ENCODE data around the gene ACOT11. TPM values are rescaled to one million over a fixed set of nuclear protein-coding genes. Genes with fewer than 3 reads are reported as not detected.

Gene ACOT11
- polyA plus RNA-seq, 1 donor from 2014 or later, result not detected

DNA sequence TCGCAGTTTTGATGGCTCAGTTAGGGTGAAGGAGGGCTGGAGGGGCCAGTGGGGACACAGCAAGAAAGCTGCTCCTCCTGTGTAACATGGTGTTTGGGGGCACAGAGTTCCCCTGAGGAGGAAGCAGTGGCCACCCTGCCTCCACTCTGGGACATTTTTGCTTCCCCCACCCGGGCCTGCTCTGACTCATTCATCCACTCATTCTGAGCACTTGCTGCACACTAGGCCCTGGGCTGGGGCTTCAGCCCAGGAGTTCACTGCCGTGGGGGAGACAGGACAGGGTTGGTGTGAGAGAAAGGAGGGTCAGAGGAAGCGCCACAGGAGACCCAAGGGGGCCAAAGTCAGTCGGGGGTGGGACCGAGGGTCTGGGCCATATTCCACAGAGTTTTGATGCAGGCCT is 41.4 kb upstream of the ACOT11 start:
- Histone ChIP-seq H3K36me3 (ENCODE audit: insufficient read depth, low read length) (no peaks in the 10 kb centered on the region), H2AFZ (ENCODE audit: low read depth, low read length) (no peak overlapping the region), H3K27me3 (ENCODE audit: insufficient read depth, low read depth, low read length) (no peaks in the 10 kb centered on the region), H3K4me3 (ENCODE audit: low read length) (no peak overlapping the region), H3K27ac (ENCODE audit: low read length) (no peak overlapping the region), H4K20me1 (ENCODE audit: insufficient read depth) (no peaks in the 10 kb centered on the region), H3K79me2 (replicated peaks; ENCODE audit: insufficient read depth, low read length) (no peaks in the 10 kb centered on the region), H3K4me2 (ENCODE audit: low read length) (no peak overlapping the region), H3K9ac (ENCODE audit: low read length) (no peak overlapping the region), H3F3A (ENCODE audit: insufficient read depth, low read length, poor library complexity, severe bottlenecking) (no peaks in the 10 kb centered on the region), H3K9me3 (ENCODE audit: low read length) (no peaks in the 10 kb centered on the region), H3K9me2 (ENCODE audit: insufficient read depth, low read length) (no peaks in the 10 kb centered on the region)
- TF ChIP-seq TAF1 (IDR thresholded peaks at IDR 0.05; ENCODE audit: low read depth) (no peak), REST (IDR thresholded peaks at IDR 0.05; ENCODE audit: borderline replicate concordance) (no peak), MXI1 (conservative IDR thresholded peaks at IDR 0.05; ENCODE audit: poor library complexity, severe bottlenecking) (no peak), RAD21 (conservative IDR thresholded peaks at IDR 0.05) (no peak), SMC3 (conservative IDR thresholded peaks at IDR 0.05; ENCODE audit: poor library complexity) (no peak), CTCF (IDR thresholded peaks at IDR 0.05; ENCODE audit: poor library complexity, severe bottlenecking) (no peak)

DNA sequence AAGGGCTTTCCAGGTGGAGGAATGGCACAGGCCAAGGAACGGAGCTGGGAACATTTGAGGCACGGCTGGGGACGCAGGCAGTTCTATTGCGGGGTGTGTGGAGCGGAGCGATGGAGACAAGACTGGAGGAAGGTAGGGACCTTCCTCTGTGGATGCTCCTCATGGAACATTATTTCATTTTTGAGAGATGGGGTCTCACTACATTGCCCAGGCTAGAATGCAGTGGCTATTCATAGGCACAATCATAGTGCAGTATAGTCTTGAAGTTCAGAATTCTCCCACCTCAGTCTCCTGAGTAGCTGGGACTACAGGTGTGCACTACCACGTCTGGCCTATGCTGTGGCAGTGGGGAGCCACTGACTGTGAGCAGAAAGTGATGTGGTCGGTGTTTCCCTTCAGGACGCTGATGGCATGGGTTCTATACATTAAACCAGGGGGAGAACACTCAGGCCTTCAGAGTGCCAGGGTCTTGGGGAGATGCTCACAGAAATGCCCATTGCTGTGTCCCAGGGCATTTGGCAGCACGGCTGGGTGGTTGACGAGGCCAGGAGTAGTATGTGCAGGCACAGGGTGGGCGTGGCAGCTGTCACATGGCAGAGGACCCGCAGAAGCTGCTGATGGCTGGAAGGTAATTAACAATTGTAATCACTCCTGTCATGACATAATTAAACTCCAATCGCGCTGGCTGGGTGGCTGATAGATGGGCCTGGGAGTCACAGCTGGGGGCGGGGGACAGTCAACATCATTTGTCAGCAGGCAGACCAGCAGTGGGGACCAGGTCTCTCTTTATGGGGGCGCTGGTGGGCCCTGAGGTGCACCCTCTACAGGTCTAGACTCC is 40.8 kb upstream of the ACOT11 start:
- Histone ChIP-seq H3F3A (ENCODE audit: insufficient read depth, low read length, poor library complexity, severe bottlenecking) (no peaks in the 10 kb centered on the region), H3K9me2 (ENCODE audit: insufficient read depth, low read length) (no peaks in the 10 kb centered on the region)
- TF ChIP-seq REST (IDR thresholded peaks at IDR 0.05; ENCODE audit: borderline replicate concordance) (no peak), SMC3 (conservative IDR thresholded peaks at IDR 0.05; ENCODE audit: poor library complexity) (no peak), TAF1 (IDR thresholded peaks at IDR 0.05; ENCODE audit: low read depth) (no peak), EP300 (conservative IDR thresholded peaks at IDR 0.05; ENCODE audit: poor library complexity, severe bottlenecking) (no peak), CTCF (IDR thresholded peaks at IDR 0.05; ENCODE audit: poor library complexity, severe bottlenecking) (no peak), POLR2AphosphoS5 (IDR thresholded peaks at IDR 0.05) (no peak), RAD21 (conservative IDR thresholded peaks at IDR 0.05) (no peak), MXI1 (conservative IDR thresholded peaks at IDR 0.05; ENCODE audit: poor library complexity, severe bottlenecking) (no peak), EZH2 (IDR thresholded peaks at IDR 0.05; ENCODE audit: borderline replicate concordance, insufficient read depth, low read length, poor library complexity, severe bottlenecking) (no peak)

More for the DNA sequence above, 40.8 kb upstream of the ACOT11 start:
- H3K4me3 ChIP-seq (ENCODE audit: low read length), result no peak overlapping the region
- H2AFZ ChIP-seq (ENCODE audit: low read depth, low read length), result no peak overlapping the region
- no peaks in the 10 kb centered on the region for H4K20me1 ChIP-seq (ENCODE audit: insufficient read depth)
- no peak overlapping the region for H3K27ac ChIP-seq (ENCODE audit: low read length)
- H3K79me2 ChIP-seq (replicated peaks; ENCODE audit: insufficient read depth, low read length), result no peaks in the 10 kb centered on the region
- H3K9me3 ChIP-seq (ENCODE audit: low read length), result no peaks in the 10 kb centered on the region
- H3K9ac ChIP-seq (ENCODE audit: low read length), result no peak overlapping the region
- no peaks in the 10 kb centered on the region for H3K27me3 ChIP-seq (ENCODE audit: insufficient read depth, low read depth, low read length)
- no peaks in the 10 kb centered on the region for H3K36me3 ChIP-seq (ENCODE audit: insufficient read depth, low read length)
- H3K4me2 ChIP-seq (ENCODE audit: low read length), result no peak overlapping the region

Measured in neural cell (in vitro differentiated cells).